Measurements from ENCODE around the gene RIMS4.

Gene RIMS4

DNA sequence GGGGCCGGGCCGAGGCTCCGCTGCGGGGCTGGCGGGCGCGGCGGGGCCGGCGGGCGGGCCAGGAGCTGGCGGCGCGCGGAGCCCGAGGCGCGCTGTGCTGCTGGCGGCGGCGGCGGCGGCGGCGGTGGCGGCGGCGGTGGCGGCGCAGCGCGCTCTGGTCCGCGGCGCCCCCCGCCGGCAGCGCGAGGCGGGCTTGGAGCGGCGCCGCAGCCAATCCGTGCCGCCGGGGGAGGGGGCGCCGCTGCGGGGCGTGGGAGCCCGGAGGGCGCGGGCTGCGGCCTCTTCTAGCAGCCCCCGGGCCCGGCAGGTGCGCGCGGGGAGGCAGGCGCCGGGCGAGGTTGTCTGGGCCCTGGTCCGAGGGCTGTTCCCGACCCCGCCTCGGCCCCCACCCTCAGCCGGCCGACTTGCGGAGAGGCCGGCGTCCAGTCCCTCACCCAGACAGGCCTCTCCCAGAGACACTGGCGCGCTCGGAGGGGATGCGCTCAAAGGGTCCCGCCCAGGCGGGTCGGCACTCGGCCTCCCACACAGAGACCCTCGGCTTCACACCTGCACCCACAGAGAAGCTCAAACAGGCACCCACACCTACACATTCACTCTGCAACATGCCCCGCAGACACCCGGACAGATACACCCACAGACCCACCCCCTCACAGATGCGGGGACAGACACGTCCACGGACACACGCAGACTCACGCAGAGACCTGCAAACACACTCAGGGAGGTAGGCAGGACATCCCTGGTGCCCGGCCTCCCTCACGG is at the start of gene RIMS4:
Gene RIMS4 (minus strand): TSS at position 156 of the 759 bp plus-strand sequence. CDS start 275 bp downstream, outside the sequence.
- peak; percentile 3 for DNase-seq

DNA sequence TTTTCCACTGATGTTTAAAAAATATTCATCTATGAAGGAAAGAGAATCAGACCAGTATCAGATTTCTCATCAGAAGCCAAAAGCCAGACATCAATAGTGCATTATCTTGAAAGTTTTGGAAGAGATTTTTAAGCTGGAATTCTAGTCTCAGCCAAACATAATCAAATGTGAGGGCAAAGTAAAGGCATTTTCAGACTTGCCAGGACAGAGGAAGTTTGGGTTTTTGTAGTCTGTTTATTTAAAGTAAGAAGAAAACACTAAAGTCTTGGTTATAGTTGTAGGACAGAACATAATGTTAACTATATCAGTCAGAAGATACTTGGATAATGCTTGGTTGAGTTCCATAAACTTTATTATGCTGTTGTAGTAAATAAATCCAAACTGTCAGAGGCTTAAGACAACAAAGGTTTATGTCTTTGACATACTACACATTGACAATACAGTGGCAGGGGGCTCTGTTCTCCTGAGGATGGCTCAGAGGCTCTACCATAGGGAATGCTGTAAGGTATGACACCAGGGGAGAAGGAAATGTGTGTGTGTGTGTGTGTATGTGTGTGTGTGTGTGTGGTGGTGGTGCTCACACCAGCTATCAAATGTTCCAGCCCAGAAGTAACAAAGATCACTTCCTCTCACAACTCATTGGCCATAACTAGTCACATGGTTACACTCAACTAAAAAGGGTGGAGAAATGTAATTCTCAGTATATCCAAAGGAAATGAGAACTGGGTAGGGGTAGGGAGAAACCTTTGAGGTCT is 48.4 kb upstream of the RIMS4 start:
- DNase-seq, result no peak

DNA sequence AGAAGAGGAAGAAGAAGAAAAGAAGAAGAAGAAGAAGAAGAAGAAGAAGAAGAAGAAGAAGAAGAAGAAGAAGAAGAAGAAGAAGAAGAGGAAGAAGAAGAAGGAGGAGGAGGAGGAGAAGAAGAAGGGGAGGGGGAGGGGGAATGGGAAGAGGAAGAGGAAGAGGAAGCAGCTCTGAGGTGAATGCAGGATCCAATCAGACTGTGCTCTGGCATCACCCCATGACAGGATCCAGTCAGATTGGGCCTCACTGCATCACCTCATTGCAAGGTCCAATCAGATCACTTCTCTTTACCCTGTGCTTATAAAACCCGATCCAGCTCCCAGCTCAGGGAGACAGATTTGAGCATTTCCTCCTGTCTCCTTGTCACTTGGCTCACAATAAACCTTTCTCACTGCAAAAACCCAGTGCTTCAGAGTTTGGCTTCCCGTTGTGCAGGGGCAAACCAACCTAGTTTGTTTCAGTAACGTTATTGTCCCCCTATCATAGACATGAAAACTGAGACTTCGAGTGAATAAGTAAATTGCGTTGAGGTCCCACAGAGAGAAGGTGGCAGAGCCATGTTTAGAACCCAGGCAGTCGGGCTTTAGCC is 46.6 kb upstream of the RIMS4 start:
- no peak for DNase-seq

DNA sequence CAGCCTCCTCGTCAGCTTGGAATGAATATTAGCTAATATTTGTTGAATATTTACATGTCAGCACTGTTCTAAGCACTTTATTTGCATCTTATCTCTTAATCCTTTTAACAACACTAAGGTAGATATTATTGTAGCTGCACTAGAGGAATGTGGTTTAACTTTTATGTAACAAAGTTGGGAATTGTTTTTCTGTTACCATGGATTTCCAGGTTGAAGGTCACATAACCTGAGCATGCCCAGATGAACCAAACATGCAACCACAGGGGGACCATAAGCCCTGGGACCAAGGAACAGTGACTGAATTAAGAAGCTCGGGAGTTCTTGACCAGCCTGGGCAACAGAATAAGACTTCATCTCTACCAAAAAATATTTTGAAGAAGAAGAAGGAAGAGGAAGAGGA is 46.1 kb upstream of the RIMS4 start:
- DNase-seq, result no peak

DNA sequence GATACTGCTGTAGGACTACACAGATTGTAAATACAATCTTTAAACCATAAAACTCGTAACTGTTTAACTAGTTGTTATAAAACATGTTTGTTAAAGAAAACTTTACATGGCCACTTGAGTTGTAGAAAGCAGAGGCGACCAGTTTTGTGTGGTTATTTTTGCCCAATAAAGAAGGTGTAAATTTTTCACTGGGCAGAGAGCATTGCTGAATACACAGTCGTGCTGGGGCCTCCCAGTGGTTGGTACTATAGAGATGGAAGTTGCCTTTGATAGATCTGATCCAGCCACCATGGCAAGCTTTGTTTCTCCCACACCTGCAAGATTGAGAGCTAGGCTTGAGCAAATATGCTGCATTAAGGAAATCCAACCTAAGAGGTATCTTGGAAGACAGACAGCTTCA is 41.2 kb upstream of the RIMS4 start:
- DNase-seq, result no peak

DNA sequence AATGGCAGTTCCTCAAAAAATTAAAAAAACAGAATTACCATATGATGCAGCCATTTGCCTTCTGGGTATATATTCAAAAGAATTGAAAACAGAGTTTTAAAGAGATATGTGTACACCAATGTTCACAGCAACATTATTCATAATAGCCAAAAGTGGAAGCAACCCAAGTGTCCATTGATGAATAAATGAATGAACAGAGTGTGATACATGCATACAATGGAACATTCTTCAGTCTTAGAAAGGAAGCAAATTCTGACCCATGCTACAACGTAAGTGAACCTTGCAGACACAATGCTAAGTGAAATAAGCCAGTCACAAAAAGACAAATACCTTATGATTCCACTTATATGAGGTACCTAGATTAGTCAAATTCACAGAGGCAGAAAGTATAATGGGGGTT is 40.5 kb upstream of the RIMS4 start:
- no peak for DNase-seq

DNA sequence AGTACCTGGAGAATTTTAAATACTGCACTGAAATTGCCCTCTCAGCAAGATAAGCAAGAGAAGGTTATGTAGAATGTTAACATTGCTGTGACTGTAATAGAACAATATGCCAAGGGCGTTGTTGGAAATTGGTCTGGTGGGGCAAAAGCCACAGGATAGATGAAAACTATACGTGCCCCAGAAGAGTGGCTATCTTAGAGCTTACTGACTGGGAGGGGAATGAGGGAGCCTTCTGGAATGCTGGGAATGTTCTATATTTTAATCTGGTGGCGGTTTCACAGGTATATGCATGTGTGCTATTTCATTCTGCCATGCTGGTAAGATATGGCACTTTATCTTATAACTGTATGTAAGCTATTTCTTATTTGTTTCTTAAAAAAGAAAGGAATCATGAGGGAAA is 39.9 kb upstream of the RIMS4 start:
- DNase-seq, result no peak

DNA sequence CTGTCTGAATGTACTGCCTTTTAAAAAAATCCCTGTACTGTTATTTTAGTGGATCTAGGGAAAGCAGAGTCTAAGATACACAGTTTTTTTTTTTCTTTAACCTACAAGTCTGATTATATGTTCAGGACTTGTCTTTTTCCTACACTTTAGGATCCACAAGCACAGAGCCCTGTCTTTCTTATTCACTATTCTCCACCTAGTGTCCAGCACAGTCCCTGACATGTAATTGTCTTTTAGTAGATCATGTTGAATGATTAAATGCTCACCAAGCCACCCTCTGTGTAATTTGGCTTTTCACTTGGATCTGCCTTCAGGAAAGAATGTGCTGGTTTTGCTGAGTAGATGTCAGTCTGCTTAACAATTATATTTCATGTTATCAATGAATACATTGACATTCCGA is 39.4 kb upstream of the RIMS4 start:
- no peak for DNase-seq

DNA sequence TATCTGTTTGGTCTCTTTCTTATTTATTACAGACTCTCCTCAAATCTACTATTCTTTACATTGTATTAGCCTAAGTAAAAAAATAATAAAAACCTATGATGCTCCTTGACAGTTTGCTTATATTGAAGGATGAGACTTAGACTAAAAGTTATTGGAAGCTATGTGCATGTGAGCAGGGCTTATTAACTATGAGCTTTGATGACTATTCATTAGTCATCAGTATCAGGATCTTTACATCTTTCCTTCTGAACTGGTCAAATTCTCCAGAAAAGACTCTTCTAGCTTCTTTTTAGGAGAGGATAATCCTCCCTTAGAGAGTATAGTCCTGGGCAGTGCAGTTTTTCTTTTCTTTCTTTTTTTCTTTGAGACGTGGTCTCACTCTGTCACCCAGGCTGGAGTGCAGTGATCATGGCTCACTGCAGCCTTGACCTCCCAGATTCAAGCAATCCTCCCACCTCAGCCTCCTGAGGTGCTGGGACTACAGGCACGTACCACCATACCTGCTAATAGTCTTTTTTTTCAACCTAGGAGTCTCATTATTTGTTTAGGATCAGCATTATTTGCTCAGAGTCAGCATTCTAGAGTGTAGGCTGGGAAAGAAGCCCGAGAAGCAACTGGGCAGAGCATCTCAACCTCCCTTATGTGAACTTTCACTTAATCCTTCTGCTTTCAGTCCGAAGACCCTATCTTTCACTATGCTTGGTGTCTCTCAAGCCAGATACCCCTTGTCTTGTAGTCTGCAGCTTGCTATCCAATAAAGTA is 38.1 kb upstream of the RIMS4 start:
- DNase-seq, result no peak

DNA sequence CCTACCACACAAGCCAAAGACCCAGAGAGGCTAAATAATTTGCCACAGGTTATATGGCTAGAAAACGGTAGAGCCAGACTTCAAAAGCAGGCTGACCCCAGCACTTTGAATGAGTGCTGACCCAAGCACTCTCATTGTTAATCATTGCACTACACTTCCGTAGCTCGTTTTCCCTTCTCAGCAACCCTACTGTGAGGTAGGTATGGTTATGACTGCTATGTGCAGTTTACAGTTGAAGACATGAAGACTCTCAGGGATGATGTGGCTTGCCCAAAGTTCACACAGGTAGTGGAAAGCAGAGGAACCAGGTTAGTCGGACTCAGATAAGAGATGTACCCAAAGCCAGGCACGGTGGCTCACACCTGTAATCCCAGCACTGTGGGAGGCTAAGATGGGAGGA is 33.5 kb upstream of the RIMS4 start:
- no peak for DNase-seq

DNA sequence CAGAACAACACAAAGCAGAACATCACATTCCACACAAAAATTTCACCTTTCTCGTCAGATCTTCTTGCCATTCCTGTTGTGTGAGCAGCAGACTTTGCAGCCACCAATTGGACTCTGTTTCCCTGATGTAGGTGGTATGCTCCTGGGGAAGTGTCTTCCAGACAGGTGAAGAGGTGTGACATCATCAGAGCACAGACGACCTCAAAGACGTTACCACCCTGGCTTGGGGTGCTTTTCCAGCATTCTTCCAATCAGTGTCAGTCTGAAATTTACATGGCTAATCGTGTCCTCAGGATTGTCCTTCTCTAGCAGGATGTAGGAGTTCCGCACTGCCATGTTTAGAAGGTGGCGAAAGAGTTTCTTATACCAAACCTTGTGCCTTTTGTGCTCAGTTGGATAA is 31.6 kb upstream of the RIMS4 start:
- no peak for DNase-seq

DNA sequence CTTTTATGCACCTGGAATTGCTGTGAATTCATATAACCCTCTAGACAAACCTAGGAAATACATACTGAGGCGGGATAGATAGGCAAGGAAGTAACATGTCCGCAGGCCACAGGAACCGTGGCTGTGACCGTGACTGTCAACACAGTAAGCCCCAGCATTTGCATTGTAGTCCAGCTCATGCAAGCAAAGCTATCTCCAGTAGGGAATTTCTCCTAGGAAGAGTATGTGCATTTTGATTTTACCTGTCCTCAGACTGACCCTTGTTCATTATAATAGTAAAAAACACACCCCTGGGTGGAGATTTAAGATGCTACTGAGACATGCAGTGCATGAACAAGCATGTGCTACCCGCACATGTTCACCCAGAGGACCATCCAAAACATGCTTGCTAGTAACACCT is 30.5 kb upstream of the RIMS4 start:
- DNase-seq, result no peak

DNA sequence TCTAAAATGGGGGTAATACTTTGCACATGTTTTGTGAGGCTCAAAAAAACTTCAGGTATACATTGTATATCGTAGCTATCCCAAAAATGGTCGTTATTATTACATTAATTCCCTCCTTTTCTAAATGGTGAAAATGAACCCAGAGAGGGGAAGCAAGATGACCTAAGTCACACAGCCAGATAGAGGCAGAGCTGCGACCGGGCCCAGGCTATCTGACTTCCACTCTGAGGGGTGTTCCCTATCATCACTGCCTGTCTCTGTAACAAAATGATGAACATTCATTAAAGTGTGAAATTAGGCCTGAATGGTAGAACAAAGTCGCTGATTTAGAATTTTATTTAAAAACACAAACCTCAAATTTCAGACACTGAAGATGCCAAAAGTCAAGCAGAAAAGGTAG is 29.1 kb upstream of the RIMS4 start:
- DNase-seq, result no peak

DNA sequence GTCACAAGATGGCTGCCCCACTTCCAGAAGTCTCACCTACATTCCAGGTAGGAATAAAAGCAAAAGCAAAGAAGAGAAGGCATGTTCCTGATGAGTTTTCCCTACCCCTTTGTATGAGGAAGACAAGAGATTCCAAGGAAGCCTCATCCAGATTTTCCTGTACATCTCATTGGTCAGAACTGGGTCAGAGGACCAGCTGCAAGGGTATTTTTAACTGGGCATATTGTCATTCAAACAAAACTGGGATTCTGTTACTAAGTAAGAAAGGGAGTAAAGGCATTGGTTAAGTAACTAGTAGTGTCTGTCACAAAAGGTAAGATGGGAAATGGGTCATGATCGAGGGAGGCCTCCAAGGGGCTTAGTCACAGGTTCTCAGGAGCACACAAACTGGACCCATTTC is 28.2 kb upstream of the RIMS4 start:
- DNase-seq, result no peak

DNA sequence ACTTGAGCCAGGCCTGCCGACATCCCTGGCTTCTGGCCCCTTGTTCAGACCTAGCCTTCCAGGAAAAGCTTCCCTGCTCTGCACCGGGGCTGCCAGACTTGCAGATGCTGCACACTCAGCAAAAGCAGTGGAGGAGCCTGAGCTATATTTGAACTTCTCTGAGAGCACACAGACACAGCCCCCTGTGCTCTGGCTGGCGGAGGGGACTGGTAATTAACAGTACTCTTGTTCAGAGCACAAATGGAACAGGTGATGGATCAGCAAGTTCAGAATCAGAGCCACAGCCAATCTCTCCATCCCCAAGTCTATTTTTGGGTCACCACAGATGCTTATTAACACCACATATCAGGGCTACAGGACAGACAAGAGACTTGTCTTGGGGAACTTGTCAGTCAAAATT is 27.6 kb upstream of the RIMS4 start:
- DNase-seq, result no peak

DNA sequence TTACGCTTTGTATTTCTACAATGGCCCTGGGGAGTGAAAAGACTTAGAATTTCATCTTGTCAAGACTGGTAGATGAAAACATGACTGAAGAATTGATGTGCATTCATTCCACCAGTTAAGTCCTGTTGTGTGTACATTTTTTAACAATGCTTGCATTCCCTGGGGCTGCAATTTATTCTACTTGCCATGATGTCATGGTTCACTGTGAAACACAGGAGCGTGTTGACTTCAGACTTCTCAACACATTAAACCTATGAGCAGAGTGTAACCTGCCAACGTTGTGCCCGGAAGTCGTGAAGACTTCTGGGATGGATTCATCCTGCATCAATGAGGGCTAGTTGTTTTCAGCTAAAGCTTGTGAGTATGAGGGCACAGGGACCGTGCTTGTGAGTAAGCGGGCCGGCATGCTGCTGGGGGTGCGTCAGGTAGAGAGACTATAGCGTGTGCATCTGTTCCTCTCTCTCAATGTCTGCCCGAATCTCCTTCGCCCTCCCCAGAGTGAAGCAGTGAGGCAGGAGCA is 26.3 kb upstream of the RIMS4 start:
- no peak for DNase-seq

DNA sequence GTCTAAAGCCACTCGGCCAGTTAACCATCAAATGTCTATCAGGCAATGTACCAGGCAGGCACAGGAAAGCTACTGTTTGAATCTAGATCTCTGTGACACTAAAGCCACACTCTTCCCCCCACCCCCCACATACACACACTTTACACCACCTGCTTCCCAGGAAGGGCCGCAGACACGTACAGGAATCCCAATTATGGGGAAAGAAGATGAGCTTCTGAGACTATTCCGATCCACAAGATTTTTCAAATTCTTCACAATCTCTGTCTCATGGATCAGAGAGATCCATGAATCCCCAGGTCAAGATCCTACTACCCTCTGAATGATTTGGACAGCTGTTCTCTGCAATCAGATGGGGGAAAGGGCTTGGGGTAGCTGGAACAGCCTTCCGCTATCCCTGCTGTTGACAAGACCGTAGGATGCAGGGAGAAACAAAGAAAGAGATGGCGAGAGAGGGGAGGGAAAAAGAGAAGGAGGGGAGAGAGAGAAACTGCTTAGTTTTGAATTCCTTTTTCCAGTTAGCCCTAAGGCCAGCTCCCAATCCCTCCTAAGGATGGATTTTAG is 25.4 kb upstream of the RIMS4 start:
- no peak for DNase-seq

DNA sequence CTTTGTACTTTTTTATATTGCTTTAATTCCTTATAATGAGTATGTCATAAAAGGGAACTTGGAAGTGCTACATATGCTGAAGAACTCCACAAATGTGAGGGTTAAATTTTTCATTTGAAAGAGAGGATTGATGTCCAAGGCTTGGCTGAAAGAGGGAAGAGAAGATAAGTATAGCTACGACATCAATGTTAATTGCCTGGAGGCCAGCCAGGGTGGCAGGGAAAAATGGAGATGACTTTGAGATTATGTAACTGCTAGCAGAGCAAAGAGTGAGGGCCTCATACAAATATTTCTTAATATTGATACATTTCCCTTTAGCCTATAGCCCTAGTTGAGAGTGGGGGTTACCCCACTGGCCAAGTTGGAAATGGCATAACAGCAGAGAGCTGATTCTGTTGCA is 24.8 kb upstream of the RIMS4 start:
- no peak for DNase-seq

DNA sequence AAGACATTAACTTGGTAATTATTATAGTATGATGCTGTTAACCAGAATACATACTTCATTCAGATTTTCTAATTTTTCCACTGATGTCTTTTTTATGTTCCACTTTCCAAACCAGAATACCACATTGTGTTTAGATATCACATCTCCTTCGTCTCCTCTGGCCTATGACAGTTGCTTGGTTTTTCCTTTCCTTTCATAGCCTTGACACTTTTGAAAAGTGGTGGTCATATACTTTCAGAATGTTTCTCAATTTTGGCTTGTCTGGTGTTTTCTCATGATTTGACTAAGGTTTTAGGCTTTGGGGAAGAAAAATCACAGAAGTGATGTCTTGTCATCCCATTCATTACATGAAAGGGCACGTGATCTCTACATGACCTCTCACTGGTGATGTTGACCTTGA is 24.3 kb upstream of the RIMS4 start:
- DNase-seq, result no peak

DNA sequence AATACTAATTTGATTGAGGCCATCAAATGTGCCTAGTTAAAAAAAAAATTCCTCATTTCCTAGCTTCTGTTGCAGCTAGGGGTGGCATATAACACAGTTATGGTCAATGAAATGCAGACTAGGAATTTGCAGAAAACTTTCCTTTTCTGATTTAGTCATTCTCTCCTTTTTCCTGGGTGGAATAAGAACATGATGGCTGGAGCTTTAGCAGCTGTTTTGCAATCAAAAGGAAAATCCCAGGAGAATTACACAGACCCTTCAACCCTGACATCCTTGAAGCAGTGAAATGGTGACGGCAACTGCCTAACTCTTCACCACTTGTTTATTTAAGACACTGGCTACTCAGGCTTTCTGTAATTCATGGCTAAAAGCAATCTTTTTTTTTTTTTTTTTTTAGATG is 23.1 kb upstream of the RIMS4 start:
- DNase-seq, result no peak

DNA sequence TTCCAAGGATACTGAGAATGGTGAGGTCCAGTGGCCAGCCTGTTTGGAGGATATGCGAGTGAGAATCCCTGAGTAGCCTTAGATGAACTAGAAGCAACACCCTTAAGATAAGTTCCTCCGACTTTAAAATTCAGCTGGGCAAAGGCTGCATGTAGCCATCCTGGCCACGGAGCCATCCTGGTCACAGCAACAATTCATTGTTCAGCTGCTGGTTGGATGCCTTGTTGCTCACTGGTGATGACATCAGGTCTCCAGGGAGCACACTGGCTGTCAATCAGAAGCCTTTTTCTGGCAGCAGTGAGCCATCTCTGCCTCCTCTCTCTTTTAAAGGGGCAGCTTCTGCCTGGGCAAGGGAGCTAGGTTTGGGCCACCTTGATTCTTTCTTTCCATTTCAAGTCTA is 22.4 kb upstream of the RIMS4 start:
- DNase-seq, result no peak

DNA sequence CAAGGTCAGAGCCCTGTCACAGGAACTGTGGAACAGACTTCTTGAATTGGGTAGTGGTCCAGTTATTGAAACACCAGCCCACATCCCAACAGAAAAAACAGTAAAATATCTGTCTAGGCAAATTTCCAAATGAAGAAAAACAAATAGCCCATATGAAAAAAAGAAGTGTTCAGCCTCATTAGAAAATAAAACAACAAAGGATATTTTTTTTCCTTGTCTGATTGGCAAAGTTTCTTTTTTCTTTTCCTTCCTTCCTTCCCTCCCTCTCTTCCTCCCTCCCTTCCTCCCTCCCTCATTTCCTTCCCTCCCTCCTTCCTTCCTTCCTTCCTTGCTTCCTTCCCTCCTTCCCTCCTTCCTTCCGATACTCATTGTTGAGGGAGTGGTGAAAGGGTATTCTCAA is 20.6 kb upstream of the RIMS4 start:
- DNase-seq, result no peak

DNA sequence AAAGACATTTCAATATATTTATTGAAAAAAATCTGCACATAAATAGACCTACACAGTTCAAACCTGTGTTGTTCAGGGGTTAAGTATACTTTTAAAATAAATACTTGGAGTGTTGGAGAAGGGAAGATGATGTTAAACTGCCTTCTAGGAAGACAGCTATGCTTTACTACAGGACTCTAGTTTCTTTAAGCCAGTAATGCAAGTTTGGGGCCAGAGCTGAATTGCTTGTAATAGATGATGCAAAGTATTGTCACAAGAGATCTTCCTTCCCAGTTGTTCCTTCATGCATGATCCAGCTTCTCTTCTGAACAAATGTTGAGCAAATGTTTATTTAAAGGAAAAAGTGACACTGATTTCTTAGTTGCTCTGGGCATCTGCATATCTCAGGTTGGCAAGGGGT is 20.2 kb upstream of the RIMS4 start:
- no peak for DNase-seq

Data from NCI-H748 treated with DMSO at 0.1 percent for 48 hours (cell line).